K562 (cell line): ENCODE measurements around the gene FRYL.

Experiments used
- NR1H2 ChIP-seq: sonication (generic); formaldehyde crosslinking; IDR thresholded peaks from 2 replicates; pipeline ENCODE4 v1.4.0; 2020; ENCODE audit warnings: mild to moderate bottlenecking, missing genetic modification reagents
- TF ChIP-seq, protein P1 (sequence below): IDR thresholded peaks from 3 replicates; pipeline ENCODE4 v1.6.1; 2011; ENCODE audit warnings: borderline replicate concordance, mild to moderate bottlenecking, moderate library complexity; ENCODE audit not compliant: insufficient read length; ENCODE audit errors: extremely low read depth
- TF ChIP-seq, protein P2 (sequence below): fragments of 250-450 bp; sonication (Bioruptor Pico); IDR thresholded peaks from 2 replicates; pipeline ENCODE4 v1.5.0; 2020; ENCODE audit warnings: mild to moderate bottlenecking, borderline replicate concordance
- TF ChIP-seq, protein P3 (sequence below): fragments of 450-650 bp; IDR thresholded peaks from 2 replicates; pipeline ENCODE4 v1.6.1; 2018; ENCODE audit not compliant: partially characterized antibody

DNA sequence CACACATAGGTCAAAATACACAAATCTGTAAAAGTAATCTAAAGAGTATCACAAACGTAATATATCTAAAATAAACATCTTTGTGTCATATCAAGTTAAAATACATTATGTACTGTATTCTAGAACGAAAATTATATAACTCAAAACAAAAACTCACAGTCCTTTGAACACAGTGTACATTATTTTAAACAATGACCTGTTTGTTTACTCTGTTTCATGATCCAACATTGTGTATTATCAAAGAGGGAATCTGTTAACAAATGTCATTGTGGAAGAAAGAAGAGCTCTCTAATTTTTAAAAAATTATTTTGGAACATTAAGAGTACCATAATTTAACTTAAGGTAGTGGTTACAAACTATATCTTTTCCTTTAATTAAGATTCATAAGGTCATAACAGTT, 144.1 kb downstream of the FRYL start:
- no peak for TF ChIP-seq NR1H2 (CRISPR knock-in tag)
- TF ChIP-seq, protein P1, sequence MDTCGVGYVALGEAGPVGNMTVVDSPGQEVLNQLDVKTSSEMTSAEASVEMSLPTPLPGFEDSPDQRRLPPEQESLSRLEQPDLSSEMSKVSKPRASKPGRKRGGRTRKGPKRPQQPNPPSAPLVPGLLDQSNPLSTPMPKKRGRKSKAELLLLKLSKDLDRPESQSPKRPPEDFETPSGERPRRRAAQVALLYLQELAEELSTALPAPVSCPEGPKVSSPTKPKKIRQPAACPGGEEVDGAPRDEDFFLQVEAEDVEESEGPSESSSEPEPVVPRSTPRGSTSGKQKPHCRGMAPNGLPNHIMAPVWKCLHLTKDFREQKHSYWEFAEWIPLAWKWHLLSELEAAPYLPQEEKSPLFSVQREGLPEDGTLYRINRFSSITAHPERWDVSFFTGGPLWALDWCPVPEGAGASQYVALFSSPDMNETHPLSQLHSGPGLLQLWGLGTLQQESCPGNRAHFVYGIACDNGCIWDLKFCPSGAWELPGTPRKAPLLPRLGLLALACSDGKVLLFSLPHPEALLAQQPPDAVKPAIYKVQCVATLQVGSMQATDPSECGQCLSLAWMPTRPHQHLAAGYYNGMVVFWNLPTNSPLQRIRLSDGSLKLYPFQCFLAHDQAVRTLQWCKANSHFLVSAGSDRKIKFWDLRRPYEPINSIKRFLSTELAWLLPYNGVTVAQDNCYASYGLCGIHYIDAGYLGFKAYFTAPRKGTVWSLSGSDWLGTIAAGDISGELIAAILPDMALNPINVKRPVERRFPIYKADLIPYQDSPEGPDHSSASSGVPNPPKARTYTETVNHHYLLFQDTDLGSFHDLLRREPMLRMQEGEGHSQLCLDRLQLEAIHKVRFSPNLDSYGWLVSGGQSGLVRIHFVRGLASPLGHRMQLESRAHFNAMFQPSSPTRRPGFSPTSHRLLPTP = no peak
- TF ChIP-seq, protein P2, sequence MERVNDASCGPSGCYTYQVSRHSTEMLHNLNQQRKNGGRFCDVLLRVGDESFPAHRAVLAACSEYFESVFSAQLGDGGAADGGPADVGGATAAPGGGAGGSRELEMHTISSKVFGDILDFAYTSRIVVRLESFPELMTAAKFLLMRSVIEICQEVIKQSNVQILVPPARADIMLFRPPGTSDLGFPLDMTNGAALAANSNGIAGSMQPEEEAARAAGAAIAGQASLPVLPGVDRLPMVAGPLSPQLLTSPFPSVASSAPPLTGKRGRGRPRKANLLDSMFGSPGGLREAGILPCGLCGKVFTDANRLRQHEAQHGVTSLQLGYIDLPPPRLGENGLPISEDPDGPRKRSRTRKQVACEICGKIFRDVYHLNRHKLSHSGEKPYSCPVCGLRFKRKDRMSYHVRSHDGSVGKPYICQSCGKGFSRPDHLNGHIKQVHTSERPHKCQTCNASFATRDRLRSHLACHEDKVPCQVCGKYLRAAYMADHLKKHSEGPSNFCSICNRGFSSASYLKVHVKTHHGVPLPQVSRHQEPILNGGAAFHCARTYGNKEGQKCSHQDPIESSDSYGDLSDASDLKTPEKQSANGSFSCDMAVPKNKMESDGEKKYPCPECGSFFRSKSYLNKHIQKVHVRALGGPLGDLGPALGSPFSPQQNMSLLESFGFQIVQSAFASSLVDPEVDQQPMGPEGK = no peak
- TF ChIP-seq, protein P3, sequence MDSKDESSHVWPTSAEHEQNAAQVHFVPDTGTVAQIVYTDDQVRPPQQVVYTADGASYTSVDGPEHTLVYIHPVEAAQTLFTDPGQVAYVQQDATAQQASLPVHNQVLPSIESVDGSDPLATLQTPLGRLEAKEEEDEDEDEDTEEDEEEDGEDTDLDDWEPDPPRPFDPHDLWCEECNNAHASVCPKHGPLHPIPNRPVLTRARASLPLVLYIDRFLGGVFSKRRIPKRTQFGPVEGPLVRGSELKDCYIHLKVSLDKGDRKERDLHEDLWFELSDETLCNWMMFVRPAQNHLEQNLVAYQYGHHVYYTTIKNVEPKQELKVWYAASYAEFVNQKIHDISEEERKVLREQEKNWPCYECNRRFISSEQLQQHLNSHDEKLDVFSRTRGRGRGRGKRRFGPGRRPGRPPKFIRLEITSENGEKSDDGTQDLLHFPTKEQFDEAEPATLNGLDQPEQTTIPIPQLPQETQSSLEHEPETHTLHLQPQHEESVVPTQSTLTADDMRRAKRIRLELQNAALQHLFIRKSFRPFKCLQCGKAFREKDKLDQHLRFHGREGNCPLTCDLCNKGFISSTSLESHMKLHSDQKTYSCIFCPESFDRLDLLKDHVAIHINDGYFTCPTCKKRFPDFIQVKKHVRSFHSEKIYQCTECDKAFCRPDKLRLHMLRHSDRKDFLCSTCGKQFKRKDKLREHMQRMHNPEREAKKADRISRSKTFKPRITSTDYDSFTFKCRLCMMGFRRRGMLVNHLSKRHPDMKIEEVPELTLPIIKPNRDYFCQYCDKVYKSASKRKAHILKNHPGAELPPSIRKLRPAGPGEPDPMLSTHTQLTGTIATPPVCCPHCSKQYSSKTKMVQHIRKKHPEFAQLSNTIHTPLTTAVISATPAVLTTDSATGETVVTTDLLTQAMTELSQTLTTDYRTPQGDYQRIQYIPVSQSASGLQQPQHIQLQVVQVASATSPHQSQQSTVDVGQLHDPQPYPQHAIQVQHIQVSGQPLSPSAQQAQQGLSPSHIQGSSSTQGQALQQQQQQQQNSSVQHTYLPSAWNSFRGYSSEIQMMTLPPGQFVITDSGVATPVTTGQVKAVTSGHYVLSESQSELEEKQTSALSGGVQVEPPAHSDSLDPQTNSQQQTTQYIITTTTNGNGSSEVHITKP = no peak
